ENCODE measurements around the gene RAB11FIP4. TPM values are rescaled to one million over a fixed set of nuclear protein-coding genes. Genes with fewer than 3 reads are reported as not detected.

The RAB11FIP4 gene
- total RNA-seq, 4 donors from 2014 or later: 0.33 to 2.0 (median 1.2) TPM

DNA sequence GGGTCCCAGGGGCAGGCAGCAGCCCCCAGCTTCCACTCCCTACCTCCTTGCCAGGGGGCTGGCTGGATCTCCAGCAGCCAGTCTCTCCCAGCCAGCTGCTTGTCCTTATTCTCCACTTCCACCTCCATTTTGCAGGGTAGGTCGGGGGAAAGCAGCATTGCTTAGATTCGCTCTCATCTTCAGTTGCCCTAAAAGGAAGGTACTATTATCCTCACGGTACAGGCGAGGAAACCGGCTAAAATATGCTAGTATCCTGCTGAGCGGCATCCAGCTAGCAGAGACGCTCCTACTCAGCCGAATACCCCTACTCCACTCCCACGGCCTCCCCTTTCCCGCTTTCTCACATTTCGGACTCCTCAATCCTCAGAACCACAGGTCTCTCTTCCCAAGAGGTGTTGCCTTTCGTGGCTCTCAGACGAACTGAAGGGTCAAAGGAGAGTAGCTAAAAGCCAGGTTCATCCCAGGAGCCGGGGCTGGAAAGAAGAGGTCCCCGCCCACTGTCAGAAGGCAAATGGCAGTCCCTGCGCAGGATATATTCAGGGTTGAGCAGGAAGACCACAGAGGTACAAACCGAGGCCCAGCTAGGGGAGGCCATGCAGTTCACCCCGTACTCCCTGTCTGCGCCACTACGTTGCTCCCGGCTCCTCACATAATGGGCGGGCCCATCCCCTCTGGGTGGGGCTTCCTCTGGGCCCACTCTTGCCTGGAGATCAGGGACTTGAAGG, 1.7 kb upstream of the RAB11FIP4 start:
- TF ChIP-seq, protein P1, sequence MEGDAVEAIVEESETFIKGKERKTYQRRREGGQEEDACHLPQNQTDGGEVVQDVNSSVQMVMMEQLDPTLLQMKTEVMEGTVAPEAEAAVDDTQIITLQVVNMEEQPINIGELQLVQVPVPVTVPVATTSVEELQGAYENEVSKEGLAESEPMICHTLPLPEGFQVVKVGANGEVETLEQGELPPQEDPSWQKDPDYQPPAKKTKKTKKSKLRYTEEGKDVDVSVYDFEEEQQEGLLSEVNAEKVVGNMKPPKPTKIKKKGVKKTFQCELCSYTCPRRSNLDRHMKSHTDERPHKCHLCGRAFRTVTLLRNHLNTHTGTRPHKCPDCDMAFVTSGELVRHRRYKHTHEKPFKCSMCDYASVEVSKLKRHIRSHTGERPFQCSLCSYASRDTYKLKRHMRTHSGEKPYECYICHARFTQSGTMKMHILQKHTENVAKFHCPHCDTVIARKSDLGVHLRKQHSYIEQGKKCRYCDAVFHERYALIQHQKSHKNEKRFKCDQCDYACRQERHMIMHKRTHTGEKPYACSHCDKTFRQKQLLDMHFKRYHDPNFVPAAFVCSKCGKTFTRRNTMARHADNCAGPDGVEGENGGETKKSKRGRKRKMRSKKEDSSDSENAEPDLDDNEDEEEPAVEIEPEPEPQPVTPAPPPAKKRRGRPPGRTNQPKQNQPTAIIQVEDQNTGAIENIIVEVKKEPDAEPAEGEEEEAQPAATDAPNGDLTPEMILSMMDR (IDR thresholded peaks at IDR 0.05; ENCODE audit: low read depth): no peak

DNA sequence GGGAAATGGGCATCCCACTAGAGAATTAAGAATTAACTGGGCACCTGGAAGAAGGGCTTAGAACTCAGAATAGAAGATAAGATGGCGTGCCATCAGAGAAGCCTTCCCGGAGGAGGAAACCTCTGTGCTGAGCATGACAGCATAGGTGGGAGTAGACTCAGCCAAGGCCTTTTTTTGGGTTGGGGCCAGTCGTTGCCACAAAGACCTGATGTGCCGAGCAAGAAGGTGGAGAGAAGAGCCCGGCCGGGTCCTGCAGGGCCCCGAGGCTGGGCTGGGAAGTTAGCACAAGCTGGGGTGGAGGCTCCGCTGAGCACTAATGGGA, 1.1 kb upstream of the RAB11FIP4 start:
- TF ChIP-seq, protein P1 (IDR thresholded peaks at IDR 0.05; ENCODE audit: low read depth): no peak

DNA sequence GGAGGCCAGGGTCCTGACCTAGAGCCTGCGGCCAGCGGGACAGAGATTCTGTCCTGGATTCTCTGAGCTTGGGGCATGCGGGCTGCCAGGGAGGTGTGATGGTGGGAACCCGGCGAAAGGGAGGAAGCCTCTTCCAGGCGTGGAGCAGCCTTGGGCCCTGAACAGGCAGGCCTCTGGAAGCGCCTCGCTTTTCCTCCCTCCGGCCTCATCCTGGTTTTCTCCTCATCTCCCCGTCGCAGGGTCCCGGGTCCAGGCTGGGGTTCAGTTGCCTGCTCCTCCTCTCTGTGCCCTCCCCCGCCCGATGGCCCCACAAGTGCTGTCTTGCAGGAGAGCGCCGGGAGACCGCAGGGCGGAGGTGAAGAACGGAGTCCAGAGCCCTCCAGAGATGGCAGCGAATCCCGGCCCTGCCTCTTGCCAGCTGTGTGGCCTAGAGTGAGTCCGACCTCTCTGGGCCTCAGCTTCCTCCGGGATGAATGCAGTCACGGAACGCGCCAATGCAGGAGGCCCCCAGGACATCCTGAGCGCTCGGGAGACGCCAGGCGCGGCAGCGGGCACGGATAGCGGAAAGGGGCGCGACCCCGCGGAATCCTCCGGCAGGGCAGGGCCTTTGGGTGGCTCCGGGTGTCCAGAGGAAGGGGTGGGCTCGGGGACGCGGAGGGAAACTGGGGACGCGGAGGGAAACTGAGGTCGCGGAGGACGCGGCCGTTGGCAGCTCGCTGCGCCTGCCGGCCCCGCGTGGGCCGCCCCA, 553 bp upstream of the RAB11FIP4 start:
- TF ChIP-seq, protein P1 (IDR thresholded peaks at IDR 0.05; ENCODE audit: low read depth): no peak

DNA sequence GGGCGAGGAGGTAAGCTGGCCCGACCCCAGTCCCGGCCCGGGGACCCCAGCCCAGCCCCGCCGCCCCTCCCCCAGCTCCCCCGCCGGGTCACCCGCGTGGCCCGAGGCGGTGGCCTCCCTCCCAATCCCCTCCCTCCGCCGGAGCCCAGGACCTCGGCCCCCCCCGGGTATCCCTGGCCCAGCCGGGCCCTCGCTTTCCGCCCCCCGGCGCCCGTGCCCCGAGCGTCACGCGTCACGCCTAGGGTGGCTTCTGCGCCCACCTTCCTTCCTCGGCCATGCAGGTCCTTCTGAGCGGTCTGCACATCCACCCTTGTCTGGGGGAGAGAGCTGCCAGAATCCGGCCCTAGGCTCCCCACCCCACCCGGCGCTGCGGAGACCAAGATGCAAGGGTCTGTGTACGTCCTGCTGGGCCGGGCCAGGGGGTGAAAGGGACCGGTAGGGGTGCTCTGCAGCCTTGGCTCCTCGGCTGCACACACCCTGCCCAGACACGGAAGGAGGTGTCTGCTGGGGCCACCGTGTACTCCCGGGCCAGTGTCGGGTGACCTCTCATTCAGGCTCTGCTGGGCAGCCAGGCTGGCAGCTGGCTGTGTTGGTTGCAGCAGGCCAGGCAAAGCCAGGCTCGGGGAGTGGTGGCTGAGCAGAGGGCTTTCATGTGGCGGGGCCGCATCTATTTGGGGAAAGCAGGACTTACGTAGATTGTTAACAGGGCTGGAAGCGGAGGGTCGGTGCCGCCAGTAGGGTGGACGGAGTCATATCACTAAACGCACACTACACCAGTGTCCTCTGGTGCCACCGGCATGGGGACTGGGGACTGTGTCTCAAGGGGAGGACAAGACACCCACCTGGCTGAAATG, 754 bp downstream of the RAB11FIP4 start:
- TF ChIP-seq, protein P1 (IDR thresholded peaks at IDR 0.05; ENCODE audit: low read depth): no peak

DNA sequence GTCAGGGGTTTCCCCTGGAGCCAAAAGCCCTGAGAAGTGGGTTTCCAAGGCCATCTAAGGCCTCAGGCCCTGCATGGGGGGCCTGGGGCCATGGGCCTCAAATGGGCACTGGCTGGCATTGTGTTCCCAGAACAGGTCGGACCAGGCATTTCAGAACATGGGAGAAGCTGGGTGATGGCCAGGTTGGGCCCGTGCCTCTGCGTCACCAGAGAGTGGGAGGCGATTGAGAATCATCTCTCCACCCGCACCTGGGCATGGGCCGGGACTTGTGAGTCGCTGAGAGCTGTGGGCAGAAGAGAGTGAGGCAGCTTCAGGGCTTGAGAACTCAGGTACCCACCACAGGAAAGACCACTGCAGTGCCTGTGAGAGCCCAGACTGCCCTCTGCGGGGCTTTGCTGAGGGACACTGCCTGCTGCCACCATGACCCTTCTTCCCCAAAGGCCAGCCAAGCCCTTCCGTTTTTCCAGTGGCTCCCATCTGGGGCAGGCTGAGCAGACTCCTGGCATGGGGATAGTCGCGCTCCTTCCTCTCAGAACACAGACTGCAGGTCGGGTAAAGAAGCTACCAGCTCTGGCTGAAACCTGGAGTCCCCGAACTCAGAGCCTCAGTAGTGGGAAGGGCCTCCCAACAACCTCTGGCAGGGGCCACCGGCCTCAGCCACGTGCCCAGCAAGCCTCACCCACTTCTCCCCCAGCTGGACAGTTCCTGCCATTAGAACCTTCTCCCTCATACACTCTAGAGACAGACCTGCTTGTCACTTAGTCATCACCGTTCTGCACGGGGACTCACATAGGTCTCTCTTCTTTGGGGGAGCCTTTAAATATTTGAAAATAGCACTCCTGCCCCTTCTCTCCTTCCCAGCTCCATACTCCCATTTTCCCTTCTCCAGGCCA, 1.6 kb downstream of the RAB11FIP4 start:
- TF ChIP-seq, protein P1 (IDR thresholded peaks at IDR 0.05; ENCODE audit: low read depth): no peak

DNA sequence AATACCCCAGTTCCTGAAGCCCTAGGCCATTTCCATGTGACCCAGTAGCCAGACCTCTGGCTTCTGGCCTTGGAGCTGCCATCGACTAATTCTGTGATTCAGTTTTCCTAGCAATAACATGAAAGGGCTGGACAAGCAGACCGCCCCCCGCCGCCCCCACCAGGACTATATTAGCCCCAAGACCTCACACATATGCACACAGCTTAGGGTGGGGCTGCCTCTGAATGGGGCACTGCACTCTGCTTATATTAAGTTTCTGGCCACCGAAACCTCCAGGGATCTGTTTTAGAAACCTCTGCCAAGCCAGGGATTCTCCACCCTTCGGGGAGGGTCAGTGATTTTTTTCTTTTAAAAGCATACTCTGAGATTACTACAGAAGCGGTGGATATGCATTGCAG, 2.3 kb downstream of the RAB11FIP4 start:
- TF ChIP-seq, protein P1 (IDR thresholded peaks at IDR 0.05; ENCODE audit: low read depth): no peak

All from subcutaneous adipose tissue (tissue), 4 donors.